Esophagus muscularis mucosa (tissue), 4 donors: ENCODE measurements around the gene OR6N2. TPM values are rescaled to one million over a fixed set of nuclear protein-coding genes. Genes with fewer than 3 reads are reported as not detected.

Source experiments
- DNase-seq: peaks from one replicate; pipeline ENCODE4 v3.0.0-alpha.2; 2017; ENCODE audit errors: extremely low spot score
- H3K27ac ChIP-seq, 4 donors: fragments of 200-600 bp; sonication (generic); replicated peaks in 1 of 4; 1 replicate in 3 of 4; 2 replicates in 1 of 4; pipeline ENCODE4 v1.5.1; 2016 to 2019; ENCODE audit warnings: mild to moderate bottlenecking in 1 of 4
- H3K27me3 ChIP-seq, 4 donors: fragments of 200-600 bp; sonication (generic); one replicate each; pipeline versions ENCODE4 v1.5.1 to v1.6.0; 2016 to 2019
- H3K36me3 ChIP-seq, 4 donors: fragments of 200-600 bp; sonication (generic); one replicate each; pipeline ENCODE4 v1.5.1; 2016 to 2019
- H3K4me1 ChIP-seq, 4 donors: fragments of 200-600 bp; sonication (generic); one replicate each; pipeline ENCODE4 v1.5.1; 2016 to 2019
- H3K4me3 ChIP-seq, 4 donors: fragments of 200-600 bp; sonication (generic); 1 replicate in 2 of 4; 2 replicates in 2 of 4; pipeline ENCODE4 v1.5.1; 2016 to 2019; ENCODE audit warnings: mild to moderate bottlenecking in 4 of 4, moderate library complexity in 1 of 4
- H3K9me3 ChIP-seq, 4 donors: fragments of 200-600 bp; sonication (generic); 1 replicate in 3 of 4; 2 replicates in 1 of 4; pipeline ENCODE4 v1.5.1; 2016 to 2019
- CTCF ChIP-seq, 3 experiments: fragments of 200-600 bp in 2 of 3; fragments of 450-650 bp in 1 of 3; sonication (generic) in 2 of 3; IDR thresholded peaks; one replicate each; pipeline ENCODE4 v1.5.1; 2017 to 2019; ENCODE audit warnings: antibody characterized with exemption in 3 of 3, mild to moderate bottlenecking in 2 of 3, moderate library complexity in 1 of 3
- EP300 ChIP-seq: sonication (generic); formaldehyde crosslinking; IDR thresholded peaks from one replicate; pipeline ENCODE4 v1.6.1; 2017; ENCODE audit warnings: antibody characterized with exemption
- POLR2A ChIP-seq: fragments of 450-650 bp; IDR thresholded peaks from one replicate; pipeline ENCODE4 v1.6.1; 2017; ENCODE audit warnings: antibody characterized with exemption, moderate library complexity, mild to moderate bottlenecking, low read depth
- POLR2AphosphoS5 ChIP-seq, 2 donors: sonication (generic); formaldehyde crosslinking; IDR thresholded peaks; one replicate each; pipeline ENCODE4 v1.6.1; 2017; ENCODE audit warnings: antibody characterized with exemption in 2 of 2
- WGBS: methylation state at CpG from one replicate; pipeline ENCODE4 v1.1.5; 2018; 5-methylcytosine and 5-hydroxymethylcytosine counted together
- intact Hi-C: fragments of 100-400 bp; cut with DNase I; formaldehyde crosslinking; loops from one replicate; pipeline ENCODE4 v1.15.1; 2023
- small RNA-seq, 3 donors: library from RNA; depleted of rRNA; stranded (forward); fragments of <200 nt; gene quantifications; one replicate each; pipeline ENCODE3, GENCODE V24; 2016
- total RNA-seq, 4 donors: library from RNA; depleted of rRNA; stranded (reverse); fragments of >200 nt; gene quantifications; one replicate each; pipeline versions ENCODE4 v1.1.0 to v1.2.1, GENCODE V29; 2016

The OR6N2 gene
- total RNA-seq, 4 donors from 2014 or later = not detected

DNA sequence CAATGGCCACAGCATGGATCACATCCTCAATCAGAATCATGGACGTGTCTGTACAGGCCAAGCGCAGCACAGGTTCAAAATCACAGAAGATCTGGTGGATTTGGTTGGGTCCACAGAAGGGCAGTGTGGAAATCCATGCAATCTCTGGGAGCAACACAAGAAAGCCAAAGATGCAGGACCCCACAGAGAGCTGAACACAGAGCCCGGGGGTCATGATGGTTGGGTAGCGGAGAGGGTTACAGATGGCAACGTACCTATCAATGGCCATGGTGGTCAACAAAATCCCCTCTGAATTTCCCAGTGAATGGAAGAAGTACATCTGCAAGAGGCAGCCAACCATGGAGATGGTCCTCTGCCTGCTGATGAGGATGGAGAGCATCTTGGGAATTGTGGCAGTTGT lies 56.6 kb downstream of the OR6N2 start:
- no peak for DNase-seq
- Histone ChIP-seq H3K27ac (no peak overlapping the region), H3K4me1 (no peaks in the 10 kb centered on the region), H3K27me3 (peaks cover 0 to 4% (median 0%) of the 10 kb centered on the region in 4 donors), H3K9me3 (no peaks in the 10 kb centered on the region), H3K36me3 (no peaks in the 10 kb centered on the region), H3K4me3 (no peak overlapping the region)
- WGBS = 84% methylated on average over 5 of the region's 5 CpGs
- TF ChIP-seq EP300 = no peak
- no peak for TF ChIP-seq POLR2A
- no peak for TF ChIP-seq POLR2AphosphoS5 (IDR thresholded peaks at IDR 0.05)
- no peak for TF ChIP-seq CTCF (IDR thresholded peaks at IDR 0.05)
- intact Hi-C loops = no loop called here

Small RNA genes within 50 kb of the gene (small RNA-seq; reads per million reads assigned to genes)
- gene OR2AQ1P = 0 reads per million in 3 donors

Other genes starting within 250 kb of the OR6N2 start
- gene OR6Y1, start 226.8 kb downstream of the OR6N2 start, total RNA-seq = not detected
- not detected for gene OR6P1, start 210.6 kb downstream of the OR6N2 start, total RNA-seq
- not detected for gene OR10X1, start 201.3 kb downstream of the OR6N2 start, total RNA-seq
- not detected for gene OR10Z1, start 175.9 kb downstream of the OR6N2 start, total RNA-seq
- 1 to 10 TPM in 1 of 4 donors, under 1 TPM in 2, not detected in 1; 0.06 to 2.5 (median 0.33) TPM for gene SPTA1, start 94.5 kb downstream of the OR6N2 start, total RNA-seq
- gene OR6K2, start 80.6 kb downstream of the OR6N2 start, total RNA-seq = not detected
- gene OR6K3, start 60.5 kb downstream of the OR6N2 start, total RNA-seq = not detected
- not detected for gene OR6K6, start 26.5 kb downstream of the OR6N2 start, total RNA-seq
- gene OR6N1, start 9.0 kb downstream of the OR6N2 start, total RNA-seq = not detected
- 10 to 100 TPM in 1 of 4 donors, 1 to 10 TPM in 3; 2.1 to 19.7 (median 3.2) TPM for gene MNDA, start 50.1 kb upstream of the OR6N2 start, total RNA-seq
- gene PYHIN1, start 150.3 kb upstream of the OR6N2 start, total RNA-seq = 1 to 10 TPM in 2 of 4 donors, not detected in 2; 1.2 to 1.3 TPM
- 100 to 1,000 TPM in 1 of 4 donors, 10 to 100 TPM in 3; 25.7 to 101 (median 35.3) TPM for gene IFI16, start 228.7 kb upstream of the OR6N2 start, total RNA-seq